ENCODE measurements around the gene FEN1. TPM values are rescaled to one million over a fixed set of nuclear protein-coding genes. Genes with fewer than 3 reads are reported as not detected.

The FEN1 gene
- total RNA-seq, 6 donors from 2014 or later = 6.0 to 9.1 (median 7.0) TPM

- H3K9me3 ChIP-seq = no peaks in the 10 kb centered on the region
- H3K27ac ChIP-seq = no peak overlapping the region
- H3K4me3 ChIP-seq = no peak overlapping the region
- no peaks in the 10 kb centered on the region for H3K27me3 ChIP-seq
- peaks cover 0 to 3% (median 3%) of the 10 kb centered on the region in 4 donors for H3K4me1 ChIP-seq
- ATAC-seq (ENCODE audit: low FRiP score in 2 of 2) = no peak
- 93 to 95% methylated on average over 6 to 7 of the region's 7 CpGs for WGBS, 2 donors
- no peak for DNase-seq
- TF ChIP-seq POLR2A (IDR thresholded peaks at IDR 0.05) = no peak
- TF ChIP-seq EP300 (IDR thresholded peaks at IDR 0.05) = no peak
- TF ChIP-seq, protein P1, sequence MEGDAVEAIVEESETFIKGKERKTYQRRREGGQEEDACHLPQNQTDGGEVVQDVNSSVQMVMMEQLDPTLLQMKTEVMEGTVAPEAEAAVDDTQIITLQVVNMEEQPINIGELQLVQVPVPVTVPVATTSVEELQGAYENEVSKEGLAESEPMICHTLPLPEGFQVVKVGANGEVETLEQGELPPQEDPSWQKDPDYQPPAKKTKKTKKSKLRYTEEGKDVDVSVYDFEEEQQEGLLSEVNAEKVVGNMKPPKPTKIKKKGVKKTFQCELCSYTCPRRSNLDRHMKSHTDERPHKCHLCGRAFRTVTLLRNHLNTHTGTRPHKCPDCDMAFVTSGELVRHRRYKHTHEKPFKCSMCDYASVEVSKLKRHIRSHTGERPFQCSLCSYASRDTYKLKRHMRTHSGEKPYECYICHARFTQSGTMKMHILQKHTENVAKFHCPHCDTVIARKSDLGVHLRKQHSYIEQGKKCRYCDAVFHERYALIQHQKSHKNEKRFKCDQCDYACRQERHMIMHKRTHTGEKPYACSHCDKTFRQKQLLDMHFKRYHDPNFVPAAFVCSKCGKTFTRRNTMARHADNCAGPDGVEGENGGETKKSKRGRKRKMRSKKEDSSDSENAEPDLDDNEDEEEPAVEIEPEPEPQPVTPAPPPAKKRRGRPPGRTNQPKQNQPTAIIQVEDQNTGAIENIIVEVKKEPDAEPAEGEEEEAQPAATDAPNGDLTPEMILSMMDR (IDR thresholded peaks at IDR 0.05) = no peak
- TF ChIP-seq POLR2AphosphoS5 (IDR thresholded peaks at IDR 0.05) = no peak
- H3K36me3 ChIP-seq = peaks cover 0 to 50% (median 30%) of the 10 kb centered on the region in 4 donors
These were observed 47.7 kb downstream of the FEN1 start for GRCh38 chr11:61840371-61840770.

- Histone ChIP-seq H3K36me3 (peaks cover 0 to 50% (median 30%) of the 10 kb centered on the region in 4 donors), H3K4me3 (no peak overlapping the region), H3K27ac (no peak overlapping the region), H3K4me1 (no peaks in the 10 kb centered on the region), H3K27me3 (no peaks in the 10 kb centered on the region), H3K9me3 (no peaks in the 10 kb centered on the region)
- TF ChIP-seq POLR2AphosphoS5 (IDR thresholded peaks at IDR 0.05) = no peak
- no peak for TF ChIP-seq POLR2A (IDR thresholded peaks at IDR 0.05)
- TF ChIP-seq EP300 (IDR thresholded peaks at IDR 0.05) = no peak
- TF ChIP-seq, protein P1 (IDR thresholded peaks at IDR 0.05) = no peak
- no peak for DNase-seq
- ATAC-seq (ENCODE audit: low FRiP score in 2 of 2) = no peak
- 87 to 91% methylated on average over 12 of the region's 12 CpGs for WGBS, 2 donors
These were observed 49.2 kb downstream of the FEN1 start for GRCh38 chr11:61841636-61842527.

GRCh38 chr11:61842528-61842820, 49.8 kb downstream of the FEN1 start:
- Histone ChIP-seq H3K4me1 (no peaks in the 10 kb centered on the region), H3K27ac (no peak overlapping the region), H3K4me3 (no peak overlapping the region), H3K36me3 (peaks cover 0 to 50% (median 30%) of the 10 kb centered on the region in 4 donors), H3K9me3 (no peaks in the 10 kb centered on the region), H3K27me3 (no peaks in the 10 kb centered on the region)
- no peak for ATAC-seq (ENCODE audit: low FRiP score in 2 of 2)
- peak in 1 of 2 donors; percentile 50 for DNase-seq
- 97 to 100% methylated on average over 5 to 7 of the region's 7 CpGs for WGBS, 2 donors
- TF ChIP-seq, protein P1 (IDR thresholded peaks at IDR 0.05) = no peak
- TF ChIP-seq POLR2A (IDR thresholded peaks at IDR 0.05) (no peak), EP300 (IDR thresholded peaks at IDR 0.05) (no peak), POLR2AphosphoS5 (IDR thresholded peaks at IDR 0.05) (no peak)

DNA sequence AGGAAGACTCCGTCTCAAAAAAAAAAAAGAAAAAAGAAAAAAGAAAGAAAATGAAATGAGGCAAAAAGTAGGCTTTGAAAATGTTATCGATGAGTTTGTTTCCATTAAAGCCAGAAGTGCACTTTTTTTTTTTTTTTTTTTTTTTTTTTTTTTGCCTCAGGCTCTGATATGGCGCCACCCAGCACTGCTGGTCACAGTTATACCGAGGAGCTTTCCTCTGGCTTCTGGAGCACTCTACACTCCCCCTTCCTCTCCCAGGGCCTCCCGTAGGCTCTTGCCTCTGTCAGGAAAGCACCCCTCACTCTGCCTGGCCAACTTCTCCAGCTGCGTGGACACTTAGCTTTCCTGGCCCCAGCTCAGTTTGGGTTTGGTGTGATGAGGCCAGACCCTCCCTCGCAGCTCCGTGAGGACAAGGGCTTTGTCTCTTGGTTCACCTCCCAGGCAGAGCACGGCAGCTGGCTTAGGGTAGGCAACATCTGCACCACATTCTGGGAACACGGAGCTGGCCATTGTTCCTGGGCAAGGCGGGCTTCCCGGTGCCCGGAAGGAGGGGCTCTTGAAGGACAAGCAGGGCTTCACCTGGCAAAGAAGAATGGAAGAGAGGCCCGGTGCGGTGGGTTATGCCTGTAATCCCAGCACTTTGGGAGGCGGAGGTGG, 52.3 kb downstream of the FEN1 start:
- H3K36me3 ChIP-seq = peaks cover 11 to 60% (median 36%) of the 10 kb centered on the region in 4 donors
- ATAC-seq (ENCODE audit: low FRiP score in 2 of 2) (no peak), DNase-seq (no peak)
- no peak overlapping the region for H3K4me3 ChIP-seq
- WGBS, 2 donors = 88 to 89% methylated on average over 11 to 16 of the region's 16 CpGs
- TF ChIP-seq POLR2AphosphoS5 (IDR thresholded peaks at IDR 0.05) (no peak), EP300 (IDR thresholded peaks at IDR 0.05) (no peak), POLR2A (IDR thresholded peaks at IDR 0.05) (no peak)
- TF ChIP-seq, protein P1 (IDR thresholded peaks at IDR 0.05) = no peak
- no peak overlapping the region for H3K27ac ChIP-seq
- H3K9me3 ChIP-seq = no peaks in the 10 kb centered on the region
- no peaks in the 10 kb centered on the region for H3K4me1 ChIP-seq
- H3K27me3 ChIP-seq = no peaks in the 10 kb centered on the region

All from upper lobe of left lung (tissue), 6 donors.